ENCODE results near the gene POTEI. TPM values are rescaled to one million over a fixed set of nuclear protein-coding genes. Genes with fewer than 3 reads are reported as not detected.
"Not testable (repeated sequence)": the region's sequence is repeated elsewhere in the genome, so short reads cannot be mapped to it uniquely, and the experiment has no call there.

Gene POTEI
- total and polyA plus RNA-seq, 4 donors: not detected

DNA sequence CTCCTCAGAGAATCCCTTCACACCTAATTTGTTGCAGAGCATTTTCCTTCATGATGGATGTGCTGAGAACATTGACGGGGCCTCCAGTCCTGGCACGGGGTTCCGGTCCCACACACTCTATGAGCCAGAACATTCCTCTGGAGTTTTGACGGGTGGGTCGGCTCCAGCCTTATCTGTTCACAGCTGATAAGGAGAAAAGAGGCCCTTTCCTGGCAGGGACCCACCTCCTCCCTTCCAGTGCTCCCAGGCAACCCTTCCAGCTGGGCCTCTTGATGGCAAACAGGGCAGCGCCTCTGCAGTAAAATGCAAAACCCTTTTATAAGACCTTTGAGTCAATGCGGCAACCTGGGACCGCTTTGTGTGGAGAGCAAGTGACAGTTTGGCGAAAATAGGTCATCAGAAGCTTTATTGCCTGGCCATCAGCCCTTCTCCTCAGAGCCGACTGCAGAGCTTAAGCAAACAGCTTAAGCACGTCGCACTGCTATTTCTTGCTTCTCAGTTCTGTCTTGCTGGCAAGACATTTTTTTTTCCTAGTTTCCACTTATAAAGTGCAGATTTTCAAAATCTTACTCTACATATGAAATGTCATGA lies 9.5 kb upstream of the POTEI start:
- not testable (repeated sequence) for H3K9me3 ChIP-seq (ENCODE audit: control insufficient read depth in 4 of 4, low read length in 3 of 4); H3K36me3 ChIP-seq (ENCODE audit: control insufficient read depth in 4 of 4, insufficient read depth in 3 of 4, low read depth in 1 of 4, low read length in 3 of 4); H3K27ac ChIP-seq (ENCODE audit: low read depth in 1 of 2, low read length in 2 of 2); H3K4me3 ChIP-seq (ENCODE audit: low read depth in 1 of 3, low read length in 3 of 3); H3K27me3 ChIP-seq (ENCODE audit: control insufficient read depth in 4 of 4, insufficient read depth in 4 of 4, low read length in 3 of 4); H3K9ac ChIP-seq (ENCODE audit: low read depth in 1 of 2, low read length in 2 of 2); H3K4me1 ChIP-seq (ENCODE audit: control insufficient read depth in 4 of 4, insufficient read depth in 4 of 4, low read length in 3 of 4); DNase-seq (ENCODE audit: low spot score)
- WGBS: no CpG with 5 or more reads among the region's 12 CpGs

GRCh38 chr2:130511747-130512451 lies 2.8 kb upstream of the POTEI start:
- H3K9me3 ChIP-seq (ENCODE audit: control insufficient read depth in 4 of 4, low read length in 3 of 4); DNase-seq (ENCODE audit: low spot score); H3K9ac ChIP-seq (ENCODE audit: low read depth in 1 of 2, low read length in 2 of 2); H3K4me1 ChIP-seq (ENCODE audit: control insufficient read depth in 4 of 4, insufficient read depth in 4 of 4, low read length in 3 of 4); H3K27me3 ChIP-seq (ENCODE audit: control insufficient read depth in 4 of 4, insufficient read depth in 4 of 4, low read length in 3 of 4); H3K27ac ChIP-seq (ENCODE audit: low read depth in 1 of 2, low read length in 2 of 2); H3K4me3 ChIP-seq (ENCODE audit: low read depth in 1 of 3, low read length in 3 of 3); H3K36me3 ChIP-seq (ENCODE audit: control insufficient read depth in 4 of 4, insufficient read depth in 3 of 4, low read depth in 1 of 4, low read length in 3 of 4): not testable (repeated sequence)
- WGBS: 90% methylated on average over 4 of the region's 17 CpGs

GRCh38 chr2:130510807-130511746 lies 1.9 kb upstream of the POTEI start:
- not testable (repeated sequence) for H3K27me3 ChIP-seq (ENCODE audit: control insufficient read depth in 4 of 4, insufficient read depth in 4 of 4, low read length in 3 of 4); H3K36me3 ChIP-seq (ENCODE audit: control insufficient read depth in 4 of 4, insufficient read depth in 3 of 4, low read depth in 1 of 4, low read length in 3 of 4); H3K4me3 ChIP-seq (ENCODE audit: low read depth in 1 of 3, low read length in 3 of 3); H3K9ac ChIP-seq (ENCODE audit: low read depth in 1 of 2, low read length in 2 of 2); DNase-seq (ENCODE audit: low spot score); H3K9me3 ChIP-seq (ENCODE audit: control insufficient read depth in 4 of 4, low read length in 3 of 4); H3K27ac ChIP-seq (ENCODE audit: low read depth in 1 of 2, low read length in 2 of 2); H3K4me1 ChIP-seq (ENCODE audit: control insufficient read depth in 4 of 4, insufficient read depth in 4 of 4, low read length in 3 of 4)
- 65% methylated on average over 2 of the region's 31 CpGs for whole genome bisulfite sequencing

GRCh38 chr2:130491073-130491472 lies 18.1 kb downstream of the POTEI start:
- not testable (repeated sequence) for H3K4me3 ChIP-seq (ENCODE audit: low read depth in 1 of 3, low read length in 3 of 3); H3K27me3 ChIP-seq (ENCODE audit: control insufficient read depth in 4 of 4, insufficient read depth in 4 of 4, low read length in 3 of 4); H3K9ac ChIP-seq (ENCODE audit: low read depth in 1 of 2, low read length in 2 of 2); H3K4me1 ChIP-seq (ENCODE audit: control insufficient read depth in 4 of 4, insufficient read depth in 4 of 4, low read length in 3 of 4); H3K27ac ChIP-seq (ENCODE audit: low read depth in 1 of 2, low read length in 2 of 2); H3K36me3 ChIP-seq (ENCODE audit: control insufficient read depth in 4 of 4, insufficient read depth in 3 of 4, low read depth in 1 of 4, low read length in 3 of 4); DNase-seq (ENCODE audit: low spot score); H3K9me3 ChIP-seq (ENCODE audit: control insufficient read depth in 4 of 4, low read length in 3 of 4)
- 46% methylated on average over 3 of the region's 4 CpGs for WGBS

DNA sequence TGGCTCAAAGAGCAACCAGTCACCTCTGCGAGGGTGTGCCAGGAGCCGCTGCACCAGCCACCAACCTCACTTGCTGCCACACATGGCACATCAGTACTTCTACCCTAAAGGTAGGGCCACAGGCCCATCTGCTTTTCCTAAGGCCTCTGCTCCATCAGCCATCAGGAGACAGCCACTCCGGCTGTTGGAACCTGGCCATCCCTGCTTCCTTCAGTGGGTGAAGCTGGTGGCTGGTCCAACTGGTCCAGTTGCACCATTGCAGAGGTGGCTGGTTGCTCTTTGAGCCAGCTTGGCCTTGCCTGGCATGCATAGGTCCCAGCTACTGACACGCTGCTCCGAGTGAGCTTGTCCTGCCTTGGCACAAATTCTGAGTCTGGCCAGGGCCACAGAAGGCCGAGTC lies 53.7 kb downstream of the POTEI start:
- not testable (repeated sequence) for H3K4me1 ChIP-seq (ENCODE audit: control insufficient read depth in 4 of 4, insufficient read depth in 4 of 4, low read length in 3 of 4); H3K27me3 ChIP-seq (ENCODE audit: control insufficient read depth in 4 of 4, insufficient read depth in 4 of 4, low read length in 3 of 4); H3K9ac ChIP-seq (ENCODE audit: low read depth in 1 of 2, low read length in 2 of 2); DNase-seq (ENCODE audit: low spot score); H3K36me3 ChIP-seq (ENCODE audit: control insufficient read depth in 4 of 4, insufficient read depth in 3 of 4, low read depth in 1 of 4, low read length in 3 of 4); H3K9me3 ChIP-seq (ENCODE audit: control insufficient read depth in 4 of 4, low read length in 3 of 4); H3K27ac ChIP-seq (ENCODE audit: low read depth in 1 of 2, low read length in 2 of 2); H3K4me3 ChIP-seq (ENCODE audit: low read depth in 1 of 3, low read length in 3 of 3)
- 91% methylated on average over 6 of the region's 6 CpGs for WGBS

- not testable (repeated sequence) for DNase-seq (ENCODE audit: low spot score); H3K4me3 ChIP-seq (ENCODE audit: low read depth in 1 of 3, low read length in 3 of 3); H3K27me3 ChIP-seq (ENCODE audit: control insufficient read depth in 4 of 4, insufficient read depth in 4 of 4, low read length in 3 of 4); H3K9ac ChIP-seq (ENCODE audit: low read depth in 1 of 2, low read length in 2 of 2); H3K27ac ChIP-seq (ENCODE audit: low read depth in 1 of 2, low read length in 2 of 2); H3K9me3 ChIP-seq (ENCODE audit: control insufficient read depth in 4 of 4, low read length in 3 of 4); H3K36me3 ChIP-seq (ENCODE audit: control insufficient read depth in 4 of 4, insufficient read depth in 3 of 4, low read depth in 1 of 4, low read length in 3 of 4); H3K4me1 ChIP-seq (ENCODE audit: control insufficient read depth in 4 of 4, insufficient read depth in 4 of 4, low read length in 3 of 4)
- 88% methylated on average over 6 of the region's 6 CpGs for WGBS
Measured at GRCh38 chr2:130454712-130455083, 54.4 kb downstream of the POTEI start.

GRCh38 chr2:130453955-130454711 lies 55.0 kb downstream of the POTEI start:
- DNase-seq (ENCODE audit: low spot score); H3K4me3 ChIP-seq (ENCODE audit: low read depth in 1 of 3, low read length in 3 of 3); H3K36me3 ChIP-seq (ENCODE audit: control insufficient read depth in 4 of 4, insufficient read depth in 3 of 4, low read depth in 1 of 4, low read length in 3 of 4); H3K4me1 ChIP-seq (ENCODE audit: control insufficient read depth in 4 of 4, insufficient read depth in 4 of 4, low read length in 3 of 4); H3K9me3 ChIP-seq (ENCODE audit: control insufficient read depth in 4 of 4, low read length in 3 of 4); H3K27ac ChIP-seq (ENCODE audit: low read depth in 1 of 2, low read length in 2 of 2); H3K9ac ChIP-seq (ENCODE audit: low read depth in 1 of 2, low read length in 2 of 2); H3K27me3 ChIP-seq (ENCODE audit: control insufficient read depth in 4 of 4, insufficient read depth in 4 of 4, low read length in 3 of 4): not testable (repeated sequence)
- 88% methylated on average over 13 of the region's 13 CpGs for WGBS

DNA sequence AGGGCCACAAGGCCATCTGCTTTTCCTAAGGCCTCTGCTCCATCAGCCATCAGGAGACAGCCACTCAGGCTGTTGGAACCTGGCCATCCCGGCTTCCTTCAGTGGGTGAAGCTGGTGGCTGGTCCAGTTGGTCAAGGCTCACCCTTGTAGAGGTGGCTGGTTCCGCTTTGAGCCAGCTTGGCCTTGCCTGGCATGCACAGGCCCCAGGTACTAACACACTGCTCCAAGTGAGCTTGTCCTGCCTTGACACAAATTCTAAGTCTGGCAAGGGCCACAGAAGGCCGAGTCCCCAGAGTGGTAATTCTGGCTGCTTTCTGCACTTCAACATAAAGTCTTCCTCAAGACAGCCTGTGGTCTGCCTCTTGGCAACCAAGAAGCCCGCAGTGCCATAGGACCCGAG lies 56.2 kb downstream of the POTEI start:
- not testable (repeated sequence) for H3K4me1 ChIP-seq (ENCODE audit: control insufficient read depth in 4 of 4, insufficient read depth in 4 of 4, low read length in 3 of 4)

More for the DNA sequence above, 56.2 kb downstream of the POTEI start:
- H3K9me3 ChIP-seq (ENCODE audit: control insufficient read depth in 4 of 4, low read length in 3 of 4); H3K9ac ChIP-seq (ENCODE audit: low read depth in 1 of 2, low read length in 2 of 2); H3K36me3 ChIP-seq (ENCODE audit: control insufficient read depth in 4 of 4, insufficient read depth in 3 of 4, low read depth in 1 of 4, low read length in 3 of 4); H3K27me3 ChIP-seq (ENCODE audit: control insufficient read depth in 4 of 4, insufficient read depth in 4 of 4, low read length in 3 of 4); DNase-seq (ENCODE audit: low spot score); H3K4me3 ChIP-seq (ENCODE audit: low read depth in 1 of 3, low read length in 3 of 3); H3K27ac ChIP-seq (ENCODE audit: low read depth in 1 of 2, low read length in 2 of 2): not testable (repeated sequence)
- WGBS: 90% methylated on average over 4 of the region's 5 CpGs
